HG03066 (cell line): Measurements from ENCODE around the gene STRBP.

Experiments
- ATAC-seq: cut with Tn5 transposase; IDR thresholded peaks from one replicate; pipeline ENCODE4 v1.9.1; 2021; ENCODE audit warnings: low read depth; ENCODE audit not compliant: unreplicated experiment

STRBP gene

GRCh38 chr9:123150708-123151503, 117.5 kb downstream of the STRBP start:
- ATAC-seq, result no peak

GRCh38 chr9:123149067-123149466, 119.3 kb downstream of the STRBP start:
- ATAC-seq, result no peak

GRCh38 chr9:123138163-123138562, 130.2 kb downstream of the STRBP start:
- ATAC-seq, result no peak

- no peak for ATAC-seq
Observed at GRCh38 chr9:123135430-123135829, 133.0 kb downstream of the STRBP start.

GRCh38 chr9:123132696-123133095, 135.7 kb downstream of the STRBP start:
- no peak for ATAC-seq

- no peak for ATAC-seq
Observed at GRCh38 chr9:123131993-123132392, 136.4 kb downstream of the STRBP start.

GRCh38 chr9:123131258-123131657, 137.1 kb downstream of the STRBP start:
- no peak for ATAC-seq

- ATAC-seq, result no peak
Observed at GRCh38 chr9:123129423-123129822, 139.0 kb downstream of the STRBP start.

GRCh38 chr9:123128591-123128990, 139.8 kb downstream of the STRBP start:
- no peak for ATAC-seq

- ATAC-seq, result no peak
Observed at GRCh38 chr9:123127512-123128075, 140.8 kb downstream of the STRBP start.

- ATAC-seq, result no peak
Observed at GRCh38 chr9:123121457-123121856, 146.9 kb downstream of the STRBP start.

GRCh38 chr9:123120953-123121352, 147.4 kb downstream of the STRBP start:
- ATAC-seq, result no peak

GRCh38 chr9:123120131-123120530, 148.3 kb downstream of the STRBP start:
- ATAC-seq, result no peak

- ATAC-seq, result no peak
Observed at GRCh38 chr9:123119566-123119965, 148.8 kb downstream of the STRBP start.

GRCh38 chr9:123116036-123116435, 152.3 kb downstream of the STRBP start:
- no peak for ATAC-seq

GRCh38 chr9:123115146-123115913, 153.1 kb downstream of the STRBP start:
- ATAC-seq, result no peak

- ATAC-seq, result no peak
Observed at GRCh38 chr9:123113185-123113584, 155.2 kb downstream of the STRBP start.

- no peak for ATAC-seq
Observed at GRCh38 chr9:123112015-123112975, 156.1 kb downstream of the STRBP start.

- ATAC-seq, result no peak
Observed at GRCh38 chr9:123111427-123112014, 156.9 kb downstream of the STRBP start.
